Tongue (tissue), 2 donors: ENCODE measurements around the gene RAD51B. TPM values are rescaled to one million over a fixed set of nuclear protein-coding genes. Genes with fewer than 3 reads are reported as not detected.
"Not testable (repeated sequence)": the region's sequence is repeated elsewhere in the genome, so short reads cannot be mapped to it uniquely, and the experiment has no call there.

Source experiments
- DNase-seq: peaks from one replicate; pipeline ENCODE4 v3.0.0-alpha.2; 2015
- total RNA-seq: library from RNA; depleted of rRNA; stranded (reverse); fragments of >200 nt; gene quantifications from one replicate; pipeline ENCODE4 v1.2.3, GENCODE V29; 2014

RAD51B gene
- total RNA-seq, 1 donor from 2014 or later = 37.8 TPM

GRCh38 chr14:68216079-68216478, 396.5 kb downstream of the RAD51B start:
- no peak for DNase-seq

DNA sequence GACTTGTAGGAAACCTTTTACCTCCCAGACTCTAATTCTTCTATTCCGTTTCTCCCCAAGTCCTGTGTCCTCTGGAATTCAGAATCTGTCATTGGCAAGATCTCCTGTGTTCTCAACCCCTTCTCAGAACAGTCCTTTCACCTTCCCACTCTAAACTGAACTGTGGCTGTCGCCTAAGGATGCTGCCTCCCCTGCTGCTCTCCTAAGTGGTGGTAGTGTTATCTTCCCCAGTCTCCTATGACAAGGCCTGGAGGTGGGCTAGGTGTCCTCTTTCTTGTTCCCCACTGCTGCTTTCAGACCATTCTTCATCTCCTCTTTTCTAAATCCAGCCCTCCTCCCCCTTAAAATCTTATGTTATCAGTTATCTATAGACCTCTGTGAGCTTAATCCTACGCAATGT, 397.4 kb downstream of the RAD51B start:
- no peak for DNase-seq

- DNase-seq = peak; percentile 63
These were observed 398.3 kb downstream of the RAD51B start for GRCh38 chr14:68217791-68218340.

DNA sequence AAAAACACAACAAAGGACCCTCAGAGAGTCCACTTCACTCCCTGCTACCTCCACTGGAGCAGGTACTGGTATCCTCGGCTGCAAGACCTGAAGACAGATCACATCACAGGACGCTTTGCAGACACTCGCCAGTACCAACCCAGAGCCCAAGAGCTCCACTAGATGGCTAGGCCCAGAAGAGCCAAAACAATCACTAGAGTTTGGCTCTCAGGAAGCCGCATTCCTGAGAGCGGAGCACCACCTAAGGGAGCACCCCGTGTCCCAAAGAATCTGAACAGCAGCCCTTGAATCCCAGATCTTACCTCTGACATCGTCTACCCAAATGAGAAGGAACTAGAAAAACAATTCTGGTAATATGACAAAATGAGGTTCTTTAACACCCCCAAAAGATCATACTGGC, 399.8 kb downstream of the RAD51B start:
- no peak for DNase-seq

- DNase-seq = not testable (repeated sequence)
These were observed 401.5 kb downstream of the RAD51B start for GRCh38 chr14:68221046-68221445.

GRCh38 chr14:68222154-68222553, 402.6 kb downstream of the RAD51B start:
- DNase-seq = no peak

GRCh38 chr14:68222726-68223125, 403.1 kb downstream of the RAD51B start:
- DNase-seq = no peak

DNA sequence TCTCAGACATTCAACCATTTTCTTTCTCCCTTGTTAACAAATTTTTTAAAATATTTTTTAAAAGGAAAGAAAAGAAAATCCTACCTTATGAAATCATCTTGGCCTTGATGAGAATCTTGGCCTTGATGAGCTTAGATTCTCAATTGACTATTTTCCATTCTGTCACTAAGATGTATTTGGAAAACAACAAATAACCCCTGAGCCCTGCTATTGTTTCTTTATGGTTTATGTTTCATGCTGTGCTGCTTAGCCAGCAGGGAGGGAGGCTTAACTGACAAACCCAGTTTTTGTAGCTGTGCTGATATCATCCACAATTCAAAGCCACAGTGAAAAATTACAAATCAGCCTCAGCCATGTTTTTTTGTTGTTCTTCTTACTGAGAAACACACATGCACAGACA, 404.1 kb downstream of the RAD51B start:
- no peak for DNase-seq

GRCh38 chr14:68225321-68225720, 405.7 kb downstream of the RAD51B start:
- no peak for DNase-seq

- no peak for DNase-seq
These were observed 406.9 kb downstream of the RAD51B start for GRCh38 chr14:68226523-68226922.

DNA sequence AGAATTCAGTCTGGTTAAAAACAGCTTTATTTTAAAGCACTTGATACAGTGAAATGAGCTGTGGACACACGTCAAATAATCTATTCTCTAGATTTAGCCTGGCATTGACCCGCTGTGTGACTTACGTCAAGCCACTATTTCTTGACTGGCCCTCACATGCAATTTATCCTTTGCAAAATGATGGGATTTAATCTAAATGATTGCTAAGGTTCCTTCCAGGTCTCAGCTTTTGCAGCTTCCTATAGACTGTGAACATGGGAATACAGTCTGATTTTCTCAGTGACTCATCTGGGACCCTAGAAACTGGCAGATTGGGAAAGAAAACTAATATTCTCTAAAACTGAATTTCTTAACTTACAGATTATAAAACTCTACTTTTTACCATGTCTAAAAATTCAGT, 409.1 kb downstream of the RAD51B start:
- no peak for DNase-seq

DNA sequence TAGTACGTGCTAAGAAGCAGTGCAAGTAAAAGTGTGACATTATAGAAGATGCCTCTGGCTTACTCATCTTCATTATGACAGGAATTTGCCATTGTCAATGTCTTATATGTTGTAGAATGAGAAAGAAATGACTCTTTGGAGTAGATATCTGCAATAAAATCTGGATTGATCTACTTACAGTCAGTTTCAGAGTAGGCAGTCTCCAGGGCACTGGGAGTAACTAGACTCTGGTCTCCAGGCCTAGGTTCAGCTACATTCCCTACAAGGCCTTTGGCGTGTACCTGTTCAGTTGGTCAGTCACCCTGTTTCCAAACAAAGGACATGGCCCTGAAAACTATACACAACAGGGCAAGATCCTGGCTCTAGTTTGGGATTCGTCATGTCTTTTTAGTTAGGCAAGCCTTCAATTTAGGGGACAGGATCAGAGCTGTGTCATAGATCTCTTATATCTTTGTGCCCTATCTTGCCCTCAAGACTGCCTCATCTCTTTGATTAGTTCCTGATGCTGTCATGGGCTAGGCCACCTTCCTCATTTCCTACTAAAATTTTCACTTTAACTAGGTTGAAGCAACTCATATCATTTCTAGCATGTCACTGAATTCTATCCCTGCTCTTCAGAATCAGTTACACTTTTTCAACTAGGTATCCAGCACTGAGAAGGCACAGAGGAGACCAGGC, 410.0 kb downstream of the RAD51B start:
- no peak for DNase-seq

DNA sequence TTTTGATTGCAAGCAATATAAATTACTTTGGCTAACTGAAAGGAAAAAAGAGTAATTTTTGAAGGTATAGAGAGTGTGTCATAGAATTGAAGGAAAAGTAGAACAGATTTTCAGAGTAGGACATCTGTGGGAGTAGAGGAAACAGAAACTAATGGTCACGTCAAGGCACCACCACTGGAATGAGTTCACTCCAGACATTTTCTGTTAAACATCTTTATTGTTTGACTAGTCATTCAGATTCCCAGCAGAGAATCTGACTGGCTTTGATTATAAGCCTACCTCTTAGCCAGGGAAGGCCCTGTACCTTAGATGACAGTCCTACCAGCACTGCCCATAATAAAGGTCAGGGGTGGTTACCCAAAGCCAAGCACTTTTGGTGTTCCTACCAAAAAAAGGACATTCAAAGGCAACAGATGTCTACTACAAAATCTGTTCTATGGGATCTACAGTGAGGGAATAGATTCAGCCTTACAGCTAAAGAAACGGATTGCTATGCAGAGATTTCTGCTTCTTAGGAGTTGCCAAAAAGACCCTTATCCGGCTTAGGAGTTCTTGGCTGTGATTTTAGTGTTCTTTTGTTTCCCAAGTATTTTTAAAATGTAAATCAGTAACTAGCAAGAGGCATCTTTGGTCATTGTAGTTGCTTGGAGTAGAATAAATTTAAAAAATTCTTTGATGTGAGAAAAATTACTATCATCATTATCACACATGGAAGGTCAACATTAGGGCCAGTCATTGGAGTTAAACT, 410.8 kb downstream of the RAD51B start:
- DNase-seq = no peak

DNA sequence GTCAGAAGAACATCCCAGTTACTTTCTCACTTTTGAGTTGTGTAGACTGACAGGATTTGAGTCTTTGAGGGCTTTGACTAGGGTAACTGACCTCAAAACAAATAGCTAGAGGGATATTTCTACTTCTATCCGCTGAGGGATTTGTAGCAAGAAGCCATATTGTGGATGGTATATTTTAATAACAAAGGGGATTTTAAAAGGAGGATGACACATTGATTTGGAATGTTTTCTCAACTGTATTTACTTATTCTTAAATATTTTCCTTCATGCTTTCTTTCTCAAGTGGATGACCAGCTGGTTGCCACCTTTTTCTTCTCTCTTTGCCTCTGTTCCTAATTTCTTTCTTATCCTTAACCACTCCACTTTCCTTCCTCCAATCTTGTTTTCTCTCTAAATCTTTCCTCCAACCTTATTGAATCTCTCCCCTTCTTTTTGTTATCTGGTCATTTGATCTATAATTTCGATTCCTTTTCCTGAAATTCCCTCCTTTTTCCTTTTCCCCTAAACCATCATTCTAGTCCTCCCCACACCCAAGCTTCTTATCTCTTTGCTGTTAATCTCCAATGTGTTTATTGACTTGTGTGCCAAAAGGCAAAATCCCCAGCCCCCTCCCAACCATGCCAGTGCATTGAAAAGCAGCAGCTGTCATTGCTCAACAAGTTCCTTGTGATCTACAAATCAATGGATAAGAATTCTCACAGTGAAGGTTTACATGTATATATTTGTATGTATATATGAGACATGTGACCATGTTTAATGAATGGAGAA, 411.6 kb downstream of the RAD51B start:
- DNase-seq = no peak

GRCh38 chr14:68231898-68232297, 412.3 kb downstream of the RAD51B start:
- no peak for DNase-seq

DNA sequence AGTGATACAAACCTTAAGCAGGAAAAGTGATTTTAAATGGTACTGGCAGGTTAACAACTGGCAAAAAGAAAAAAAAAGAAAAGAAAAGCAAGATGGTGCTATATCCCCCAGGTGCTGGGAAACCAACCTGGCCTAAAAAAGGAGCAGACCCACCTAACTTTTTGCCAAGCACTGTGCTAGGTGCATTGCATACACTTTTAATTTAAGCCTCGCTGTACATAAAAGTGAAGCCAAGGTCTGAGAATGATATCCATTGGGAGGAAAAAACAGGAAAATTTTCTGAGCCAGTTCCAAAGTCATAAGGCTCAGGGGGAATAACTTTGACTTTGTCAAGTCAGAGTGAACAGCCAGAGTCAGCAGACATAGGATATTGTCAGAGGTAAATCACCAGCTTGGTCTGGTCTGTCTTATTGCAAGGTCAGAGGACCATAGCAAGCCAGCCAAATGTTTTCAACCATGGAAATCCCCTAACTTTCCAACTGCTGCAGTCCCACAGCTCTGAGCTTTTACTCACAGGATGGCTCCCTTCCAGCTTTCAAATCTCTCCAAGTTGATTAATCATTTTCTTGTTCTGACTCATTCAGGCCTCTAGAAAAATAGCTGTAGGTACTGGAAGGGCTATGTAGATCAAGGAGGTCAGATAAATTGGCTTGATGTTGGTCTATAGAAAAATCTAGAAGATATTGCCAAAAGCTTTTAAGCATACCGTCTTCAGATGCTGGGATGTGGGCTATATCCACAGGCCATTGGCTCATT, 412.9 kb downstream of the RAD51B start:
- DNase-seq = peak; percentile 96

DNA sequence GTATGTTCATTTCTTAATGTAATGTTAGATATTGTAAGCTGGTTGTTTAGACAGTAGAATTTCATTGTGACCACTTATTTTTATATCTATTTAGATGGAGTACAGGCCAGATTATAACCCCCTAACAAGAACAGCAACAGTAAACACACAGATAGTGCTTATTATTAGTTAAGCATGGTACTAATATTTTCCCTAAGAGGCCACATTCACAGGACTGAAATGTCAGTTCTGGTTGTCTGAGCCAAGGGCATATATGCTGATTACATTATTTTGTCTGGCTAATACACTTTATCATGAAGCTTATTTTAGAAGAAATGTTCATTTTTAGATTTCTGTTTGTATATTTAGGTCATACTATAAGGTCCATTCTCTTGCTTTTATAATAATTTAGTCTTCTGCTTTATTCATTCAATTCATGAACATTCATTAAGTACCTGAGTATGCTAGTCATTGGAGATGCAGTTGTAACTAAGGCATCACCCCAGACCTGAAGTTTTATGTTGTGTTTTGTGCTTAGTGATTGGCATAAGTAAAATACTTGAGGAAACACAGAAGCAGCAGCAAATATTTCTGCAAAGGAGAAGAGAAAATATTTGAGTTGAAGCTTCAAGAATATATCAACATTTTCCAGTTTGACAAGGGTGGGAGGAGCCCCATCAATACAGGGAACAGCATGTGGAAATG, 413.7 kb downstream of the RAD51B start:
- DNase-seq = no peak

DNA sequence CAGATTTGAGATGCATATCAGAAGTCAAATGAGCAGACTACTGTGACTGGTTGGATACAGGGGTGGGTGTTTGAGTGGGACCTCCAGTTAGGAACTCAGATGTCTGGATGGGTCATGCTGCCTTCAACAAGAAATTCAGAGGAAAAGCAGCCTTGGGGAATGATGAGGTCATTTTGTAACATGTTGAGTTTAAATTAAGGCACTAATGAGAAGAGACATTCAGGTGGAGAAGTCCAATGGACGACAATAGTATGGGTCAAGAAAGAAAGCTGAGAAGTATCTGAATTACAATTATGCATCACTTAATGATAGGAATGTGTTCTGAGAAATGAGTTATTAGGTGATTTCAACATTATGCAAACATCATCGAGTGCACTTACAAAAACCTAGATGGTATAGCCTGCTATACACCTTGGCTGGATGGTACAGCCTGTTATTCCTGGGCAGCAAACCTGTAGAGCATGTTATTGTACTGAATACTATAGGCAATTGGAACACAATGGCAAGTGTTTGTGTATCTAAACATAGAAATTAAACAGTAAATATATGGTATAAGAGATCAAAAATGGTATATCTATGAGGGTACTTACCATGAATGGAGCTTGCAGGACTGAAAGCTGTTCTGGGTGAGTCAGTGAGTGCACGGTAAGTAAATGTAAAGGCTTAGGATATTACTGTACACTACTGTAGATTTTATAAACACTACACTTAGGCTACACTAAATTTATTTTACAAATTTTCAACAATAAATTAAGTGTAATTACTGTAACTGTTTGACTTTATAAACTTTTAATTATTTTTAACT, 414.7 kb downstream of the RAD51B start:
- no peak for DNase-seq

- DNase-seq = no peak
These were observed 415.4 kb downstream of the RAD51B start for GRCh38 chr14:68235011-68235410.

GRCh38 chr14:68236582-68237458, 417.2 kb downstream of the RAD51B start:
- peak; percentile 86 for DNase-seq
